Activated CD4-positive, alpha-beta T cell treated with anti-CD3 and anti-CD28 coated beads, Interleukin-2, amount 10 ng/mL, durations not matched to agents 24 days and 14 days (primary cell): ENCODE results near the gene DGCR2. TPM values are rescaled to one million over a fixed set of nuclear protein-coding genes. Genes with fewer than 3 reads are reported as not detected.
"Not testable (repeated sequence)": the region's sequence is repeated elsewhere in the genome, so short reads cannot be mapped to it uniquely, and the experiment has no call there.

ENCODE experiments used
- DNase-seq: peaks from one replicate; pipeline ENCODE4 v3.0.0; 2022
- H3K27ac Mint-ChIP-seq: one replicate; pipeline ENCODE4 v1.8.0; 2022; ENCODE audit warnings: mild to moderate bottlenecking, mixed read lengths
- H3K27me3 Mint-ChIP-seq: one replicate; pipeline ENCODE4 v1.8.0; 2022; ENCODE audit warnings: mixed read lengths
- H3K36me3 Mint-ChIP-seq: one replicate; pipeline ENCODE4 v1.8.0; 2022; ENCODE audit warnings: low read depth, mild to moderate bottlenecking, mixed read lengths
- H3K4me1 Mint-ChIP-seq: one replicate; pipeline ENCODE4 v1.8.0; 2021; ENCODE audit warnings: mixed read lengths
- H3K4me3 Mint-ChIP-seq: one replicate; pipeline ENCODE4 v1.8.0; 2022; ENCODE audit warnings: mild to moderate bottlenecking, moderate library complexity, mixed read lengths
- H3K9me3 Mint-ChIP-seq: one replicate; pipeline ENCODE4 v1.8.0; 2021; ENCODE audit warnings: mixed read lengths
- intact Hi-C: fragments of 100-400 bp; cut with micrococcal nuclease; formaldehyde crosslinking; loops from one replicate; pipeline ENCODE4 v1.15.1; 2023
- total RNA-seq: library from RNA; stranded (reverse); gene quantifications from 2 replicates; pipeline ENCODE4 v1.2.3, GENCODE V29; 2022

Gene DGCR2
- total RNA-seq, 1 donor from 2014 or later = 25.5 TPM

- intact Hi-C loops = no loop called here
- Mint-ChIP-seq H3K4me1 (no peaks in the 10 kb centered on the region), H3K36me3 (peaks cover 33% of the 10 kb centered on the region), H3K9me3 (no peaks in the 10 kb centered on the region), H3K27ac (no peak overlapping the region), H3K4me3 (no peak overlapping the region), H3K27me3 (no peaks in the 10 kb centered on the region)
- DNase-seq = no peak
Observed at GRCh38 chr22:19055801-19056200, 66.4 kb downstream of the DGCR2 start.

GRCh38 chr22:19052941-19053541 is 69.2 kb downstream of the DGCR2 start:
- DNase-seq = no peak
- intact Hi-C loops = no loop called here
- no peak overlapping the region for H3K4me3 Mint-ChIP-seq
- H3K4me1 Mint-ChIP-seq = peaks cover 6% of the 10 kb centered on the region
- H3K36me3 Mint-ChIP-seq = peaks cover 35% of the 10 kb centered on the region
- H3K27ac Mint-ChIP-seq = no peak overlapping the region
- no peaks in the 10 kb centered on the region for H3K27me3 Mint-ChIP-seq
- no peaks in the 10 kb centered on the region for H3K9me3 Mint-ChIP-seq

GRCh38 chr22:19051381-19052072 is 70.7 kb downstream of the DGCR2 start:
- Mint-ChIP-seq H3K4me3 (no peak overlapping the region), H3K4me1 (peaks cover 6% of the 10 kb centered on the region), H3K9me3 (no peaks in the 10 kb centered on the region), H3K36me3 (peaks cover 39% of the 10 kb centered on the region), H3K27me3 (no peaks in the 10 kb centered on the region), H3K27ac (no peak overlapping the region)
- intact Hi-C loops = no loop called here
- DNase-seq = no peak

GRCh38 chr22:19050847-19051246 is 71.4 kb downstream of the DGCR2 start:
- H3K4me1 Mint-ChIP-seq, H3K27me3 Mint-ChIP-seq, H3K27ac Mint-ChIP-seq, H3K9me3 Mint-ChIP-seq, H3K4me3 Mint-ChIP-seq, DNase-seq, intact Hi-C loops: not testable (repeated sequence)
- peaks cover 38% of the 10 kb centered on the region for H3K36me3 Mint-ChIP-seq

GRCh38 chr22:19050117-19050516 is 72.1 kb downstream of the DGCR2 start:
- H3K4me1 Mint-ChIP-seq = peaks cover 6% of the 10 kb centered on the region
- H3K9me3 Mint-ChIP-seq = no peaks in the 10 kb centered on the region
- intact Hi-C loops = no loop called here
- DNase-seq = no peak
- no peak overlapping the region for H3K4me3 Mint-ChIP-seq
- peaks cover 38% of the 10 kb centered on the region for H3K36me3 Mint-ChIP-seq
- H3K27ac Mint-ChIP-seq = no peak overlapping the region
- no peaks in the 10 kb centered on the region for H3K27me3 Mint-ChIP-seq

GRCh38 chr22:19048531-19048930 is 73.7 kb downstream of the DGCR2 start:
- Mint-ChIP-seq H3K4me1 (peaks cover 6% of the 10 kb centered on the region), H3K27ac (no peak overlapping the region), H3K36me3 (peaks cover 38% of the 10 kb centered on the region), H3K27me3 (no peaks in the 10 kb centered on the region), H3K4me3 (no peak overlapping the region), H3K9me3 (no peaks in the 10 kb centered on the region)
- no peak for DNase-seq
- intact Hi-C loops = no loop called here

- peaks cover 37% of the 10 kb centered on the region for H3K36me3 Mint-ChIP-seq
- H3K4me1 Mint-ChIP-seq = peaks cover 6% of the 10 kb centered on the region
- DNase-seq = no peak
- H3K4me3 Mint-ChIP-seq = no peak overlapping the region
- intact Hi-C loops = no loop called here
- no peaks in the 10 kb centered on the region for H3K9me3 Mint-ChIP-seq
- H3K27me3 Mint-ChIP-seq = no peaks in the 10 kb centered on the region
- H3K27ac Mint-ChIP-seq = no peak overlapping the region
Observed at GRCh38 chr22:19047993-19048392, 74.2 kb downstream of the DGCR2 start.

- H3K4me3 Mint-ChIP-seq = no peak overlapping the region
- no peaks in the 10 kb centered on the region for H3K9me3 Mint-ChIP-seq
- peaks cover 36% of the 10 kb centered on the region for H3K36me3 Mint-ChIP-seq
- H3K27ac Mint-ChIP-seq = no peak overlapping the region
- H3K27me3 Mint-ChIP-seq = no peaks in the 10 kb centered on the region
- intact Hi-C loops = no loop called here
- no peak for DNase-seq
- H3K4me1 Mint-ChIP-seq = peaks cover 6% of the 10 kb centered on the region
Observed at GRCh38 chr22:19046719-19047609, 75.2 kb downstream of the DGCR2 start.

- peaks cover 6% of the 10 kb centered on the region for H3K4me1 Mint-ChIP-seq
- no peaks in the 10 kb centered on the region for H3K27me3 Mint-ChIP-seq
- H3K36me3 Mint-ChIP-seq = peaks cover 37% of the 10 kb centered on the region
- no peak overlapping the region for H3K4me3 Mint-ChIP-seq
- H3K9me3 Mint-ChIP-seq = no peaks in the 10 kb centered on the region
- intact Hi-C loops = no loop called here
- no peak overlapping the region for H3K27ac Mint-ChIP-seq
- DNase-seq = no peak
Observed at GRCh38 chr22:19046287-19046686, 75.9 kb downstream of the DGCR2 start.

GRCh38 chr22:19045094-19045493 is 77.1 kb downstream of the DGCR2 start:
- intact Hi-C loops = no loop called here
- Mint-ChIP-seq H3K27me3 (no peaks in the 10 kb centered on the region), H3K27ac (no peak overlapping the region), H3K9me3 (no peaks in the 10 kb centered on the region), H3K4me1 (peaks cover 4% of the 10 kb centered on the region), H3K36me3 (peaks cover 39% of the 10 kb centered on the region), H3K4me3 (no peak overlapping the region)
- no peak for DNase-seq

- H3K27ac Mint-ChIP-seq = no peak overlapping the region
- no peak for DNase-seq
- peaks cover 34% of the 10 kb centered on the region for H3K36me3 Mint-ChIP-seq
- H3K27me3 Mint-ChIP-seq = no peaks in the 10 kb centered on the region
- H3K9me3 Mint-ChIP-seq = no peaks in the 10 kb centered on the region
- intact Hi-C loops = no loop called here
- no peak overlapping the region for H3K4me3 Mint-ChIP-seq
- no peaks in the 10 kb centered on the region for H3K4me1 Mint-ChIP-seq
Observed at GRCh38 chr22:19044381-19044780, 77.8 kb downstream of the DGCR2 start.

- Mint-ChIP-seq H3K27me3 (no peaks in the 10 kb centered on the region), H3K27ac (no peak overlapping the region), H3K36me3 (peaks cover 28% of the 10 kb centered on the region), H3K4me1 (no peaks in the 10 kb centered on the region), H3K4me3 (no peak overlapping the region), H3K9me3 (no peaks in the 10 kb centered on the region)
- no peak for DNase-seq
- intact Hi-C loops = no loop called here
Observed at GRCh38 chr22:19043121-19044085, 78.8 kb downstream of the DGCR2 start.

- no peaks in the 10 kb centered on the region for H3K27me3 Mint-ChIP-seq
- peaks cover 25% of the 10 kb centered on the region for H3K36me3 Mint-ChIP-seq
- H3K9me3 Mint-ChIP-seq = no peaks in the 10 kb centered on the region
- H3K27ac Mint-ChIP-seq = no peak overlapping the region
- H3K4me1 Mint-ChIP-seq = no peaks in the 10 kb centered on the region
- no peak overlapping the region for H3K4me3 Mint-ChIP-seq
- intact Hi-C loops = no loop called here
- no peak for DNase-seq
Observed at GRCh38 chr22:19042285-19043120, 79.7 kb downstream of the DGCR2 start.
